Esophagus muscularis mucosa (tissue), 4 donors: ENCODE data around the gene NCLN. TPM values are rescaled to one million over a fixed set of nuclear protein-coding genes. Genes with fewer than 3 reads are reported as not detected.
A peak's percentile ranks its signal among the peaks of the same experiment; 100 is the strongest.

Experiments used
- DNase-seq: peaks from one replicate; pipeline ENCODE4 v3.0.0-alpha.2; 2017; ENCODE audit errors: extremely low spot score
- H3K27ac ChIP-seq, 4 donors: fragments of 200-600 bp; sonication (generic); replicated peaks in 1 of 4; 1 replicate in 3 of 4; 2 replicates in 1 of 4; pipeline ENCODE4 v1.5.1; 2016 to 2019; ENCODE audit warnings: mild to moderate bottlenecking in 1 of 4
- H3K27me3 ChIP-seq, 4 donors: fragments of 200-600 bp; sonication (generic); one replicate each; pipeline versions ENCODE4 v1.5.1 to v1.6.0; 2016 to 2019
- H3K36me3 ChIP-seq, 4 donors: fragments of 200-600 bp; sonication (generic); one replicate each; pipeline ENCODE4 v1.5.1; 2016 to 2019
- H3K4me1 ChIP-seq, 4 donors: fragments of 200-600 bp; sonication (generic); one replicate each; pipeline ENCODE4 v1.5.1; 2016 to 2019
- H3K4me3 ChIP-seq, 4 donors: fragments of 200-600 bp; sonication (generic); 1 replicate in 2 of 4; 2 replicates in 2 of 4; pipeline ENCODE4 v1.5.1; 2016 to 2019; ENCODE audit warnings: mild to moderate bottlenecking in 4 of 4, moderate library complexity in 1 of 4
- H3K9me3 ChIP-seq, 4 donors: fragments of 200-600 bp; sonication (generic); 1 replicate in 3 of 4; 2 replicates in 1 of 4; pipeline ENCODE4 v1.5.1; 2016 to 2019
- EP300 ChIP-seq: sonication (generic); formaldehyde crosslinking; IDR thresholded peaks from one replicate; pipeline ENCODE4 v1.6.1; 2017; ENCODE audit warnings: antibody characterized with exemption
- POLR2A ChIP-seq: fragments of 450-650 bp; IDR thresholded peaks from one replicate; pipeline ENCODE4 v1.6.1; 2017; ENCODE audit warnings: antibody characterized with exemption, moderate library complexity, mild to moderate bottlenecking, low read depth
- POLR2AphosphoS5 ChIP-seq, 2 donors: sonication (generic); formaldehyde crosslinking; IDR thresholded peaks; one replicate each; pipeline ENCODE4 v1.6.1; 2017; ENCODE audit warnings: antibody characterized with exemption in 2 of 2
- WGBS: methylation state at CpG from one replicate; pipeline ENCODE4 v1.1.5; 2018; 5-methylcytosine and 5-hydroxymethylcytosine counted together
- intact Hi-C: fragments of 100-400 bp; cut with DNase I; formaldehyde crosslinking; loops from one replicate; pipeline ENCODE4 v1.15.1; 2023
- total RNA-seq, 4 donors: library from RNA; depleted of rRNA; stranded (reverse); fragments of >200 nt; gene quantifications; one replicate each; pipeline versions ENCODE4 v1.1.0 to v1.2.1, GENCODE V29; 2016
- TF ChIP-seq, protein P1 (sequence below), 3 experiments: fragments of 200-600 bp in 2 of 3; fragments of 450-650 bp in 1 of 3; sonication (generic) in 2 of 3; IDR thresholded peaks; one replicate each; pipeline ENCODE4 v1.5.1; 2017 to 2019; ENCODE audit warnings: antibody characterized with exemption in 3 of 3, mild to moderate bottlenecking in 2 of 3, moderate library complexity in 1 of 3

The NCLN gene, protein sequence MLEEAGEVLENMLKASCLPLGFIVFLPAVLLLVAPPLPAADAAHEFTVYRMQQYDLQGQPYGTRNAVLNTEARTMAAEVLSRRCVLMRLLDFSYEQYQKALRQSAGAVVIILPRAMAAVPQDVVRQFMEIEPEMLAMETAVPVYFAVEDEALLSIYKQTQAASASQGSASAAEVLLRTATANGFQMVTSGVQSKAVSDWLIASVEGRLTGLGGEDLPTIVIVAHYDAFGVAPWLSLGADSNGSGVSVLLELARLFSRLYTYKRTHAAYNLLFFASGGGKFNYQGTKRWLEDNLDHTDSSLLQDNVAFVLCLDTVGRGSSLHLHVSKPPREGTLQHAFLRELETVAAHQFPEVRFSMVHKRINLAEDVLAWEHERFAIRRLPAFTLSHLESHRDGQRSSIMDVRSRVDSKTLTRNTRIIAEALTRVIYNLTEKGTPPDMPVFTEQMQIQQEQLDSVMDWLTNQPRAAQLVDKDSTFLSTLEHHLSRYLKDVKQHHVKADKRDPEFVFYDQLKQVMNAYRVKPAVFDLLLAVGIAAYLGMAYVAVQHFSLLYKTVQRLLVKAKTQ
- 10 to 100 TPM; 26.2 to 33.6 (median 29.7) TPM for total RNA-seq

DNA sequence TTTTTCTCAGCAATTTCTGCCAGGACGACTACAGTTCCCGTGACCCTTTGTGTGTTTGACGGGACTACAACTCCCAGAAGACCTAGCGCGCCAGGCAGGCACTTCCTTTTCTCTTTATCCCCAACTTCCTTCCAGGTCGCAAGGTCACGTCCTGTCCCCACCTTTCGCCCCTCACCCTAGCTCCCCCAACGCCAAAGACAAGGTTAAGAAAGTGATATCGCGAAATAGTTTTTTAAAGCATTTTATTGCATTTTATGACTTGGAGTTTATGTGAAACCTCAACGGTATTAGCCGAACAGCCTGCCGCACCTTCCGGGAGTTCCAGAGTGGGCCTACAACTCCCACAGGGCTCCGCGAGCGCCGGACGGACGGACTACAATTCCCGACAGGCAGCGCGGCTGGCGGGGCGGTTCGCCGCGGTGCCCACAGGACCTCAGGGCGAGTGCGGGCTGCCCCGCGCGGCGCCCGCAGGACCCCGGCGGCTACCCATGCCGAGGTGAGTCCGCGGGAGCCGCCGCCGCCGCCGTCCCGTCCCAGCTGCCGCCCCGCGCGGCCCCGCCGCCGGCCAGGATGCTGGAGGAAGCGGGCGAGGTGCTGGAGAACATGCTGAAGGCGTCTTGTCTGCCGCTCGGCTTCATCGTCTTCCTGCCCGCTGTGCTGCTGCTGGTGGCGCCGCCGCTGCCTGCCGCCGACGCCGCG, at the start of gene NCLN:
Gene NCLN, plus strand, starts transcription at position 470 of the 699 bp plus-strand sequence. Its CDS starts 101 bp downstream, at position 571.
- WGBS = under 1% methylated on average over 20 of the region's 69 CpGs
- peaks cover 16 to 51% (median 37%) of the 10 kb centered on the region in 4 donors for H3K4me1 ChIP-seq
- peak; percentile 99 for DNase-seq
- peaks cover 0 to 17% (median 11%) of the 10 kb centered on the region in 4 donors for H3K36me3 ChIP-seq
- peak within 1 kb of the TSS; percentile 73 to 85 (median 81) for H3K27ac ChIP-seq
- no peaks in the 10 kb centered on the region for H3K9me3 ChIP-seq
- no peaks in the 10 kb centered on the region for H3K27me3 ChIP-seq
- intact Hi-C loops = no loop called here
- peak; percentile 62 to 71 for TF ChIP-seq POLR2AphosphoS5 (IDR thresholded peaks at IDR 0.05)
- TF ChIP-seq, protein P1, sequence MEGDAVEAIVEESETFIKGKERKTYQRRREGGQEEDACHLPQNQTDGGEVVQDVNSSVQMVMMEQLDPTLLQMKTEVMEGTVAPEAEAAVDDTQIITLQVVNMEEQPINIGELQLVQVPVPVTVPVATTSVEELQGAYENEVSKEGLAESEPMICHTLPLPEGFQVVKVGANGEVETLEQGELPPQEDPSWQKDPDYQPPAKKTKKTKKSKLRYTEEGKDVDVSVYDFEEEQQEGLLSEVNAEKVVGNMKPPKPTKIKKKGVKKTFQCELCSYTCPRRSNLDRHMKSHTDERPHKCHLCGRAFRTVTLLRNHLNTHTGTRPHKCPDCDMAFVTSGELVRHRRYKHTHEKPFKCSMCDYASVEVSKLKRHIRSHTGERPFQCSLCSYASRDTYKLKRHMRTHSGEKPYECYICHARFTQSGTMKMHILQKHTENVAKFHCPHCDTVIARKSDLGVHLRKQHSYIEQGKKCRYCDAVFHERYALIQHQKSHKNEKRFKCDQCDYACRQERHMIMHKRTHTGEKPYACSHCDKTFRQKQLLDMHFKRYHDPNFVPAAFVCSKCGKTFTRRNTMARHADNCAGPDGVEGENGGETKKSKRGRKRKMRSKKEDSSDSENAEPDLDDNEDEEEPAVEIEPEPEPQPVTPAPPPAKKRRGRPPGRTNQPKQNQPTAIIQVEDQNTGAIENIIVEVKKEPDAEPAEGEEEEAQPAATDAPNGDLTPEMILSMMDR (IDR thresholded peaks at IDR 0.05) = no peak
- peak within 1 kb of the TSS; percentile 84 to 97 (median 95) for H3K4me3 ChIP-seq

DNA sequence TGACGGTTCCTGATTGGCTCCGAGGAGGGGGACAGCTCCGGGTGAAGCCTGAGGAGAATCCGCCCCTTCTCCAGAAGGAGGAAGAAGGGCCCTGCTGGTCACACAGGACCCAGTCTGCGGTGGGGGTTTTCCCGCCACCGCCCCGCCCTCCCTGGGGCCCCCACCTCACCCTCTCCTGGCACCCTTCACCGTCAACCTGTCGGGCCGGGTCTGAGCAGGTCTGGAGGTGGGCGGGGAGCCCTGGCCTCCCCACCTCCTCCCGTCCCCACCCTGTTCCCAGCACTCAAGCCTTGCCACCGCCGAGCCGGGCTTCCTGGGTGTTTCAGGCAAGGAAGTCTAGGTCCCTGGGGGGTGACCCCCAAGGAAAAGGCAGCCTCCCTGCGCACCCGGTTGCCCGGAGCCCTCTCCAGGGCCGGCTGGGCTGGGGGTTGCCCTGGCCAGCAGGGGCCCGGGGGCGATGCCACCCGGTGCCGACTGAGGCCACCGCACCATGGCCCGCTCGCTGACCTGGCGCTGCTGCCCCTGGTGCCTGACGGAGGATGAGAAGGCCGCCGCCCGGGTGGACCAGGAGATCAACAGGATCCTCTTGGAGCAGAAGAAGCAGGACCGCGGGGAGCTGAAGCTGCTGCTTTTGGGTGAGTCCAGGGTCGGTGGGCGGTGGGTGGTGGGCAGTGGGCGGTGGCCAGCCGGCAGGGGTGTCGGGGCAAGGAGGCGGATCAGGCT, 49.6 kb upstream of the NCLN start, which contains the start of gene GNA15:
Gene GNA15, plus strand, starts transcription at position 73 of the 723 bp plus-strand sequence. Its CDS starts 418 bp downstream, at position 491.
- intact Hi-C loops = no loop called here
- H3K4me3 ChIP-seq = peak within 1 kb of the TSS; percentile 22 to 55 (median 40)

DNA sequence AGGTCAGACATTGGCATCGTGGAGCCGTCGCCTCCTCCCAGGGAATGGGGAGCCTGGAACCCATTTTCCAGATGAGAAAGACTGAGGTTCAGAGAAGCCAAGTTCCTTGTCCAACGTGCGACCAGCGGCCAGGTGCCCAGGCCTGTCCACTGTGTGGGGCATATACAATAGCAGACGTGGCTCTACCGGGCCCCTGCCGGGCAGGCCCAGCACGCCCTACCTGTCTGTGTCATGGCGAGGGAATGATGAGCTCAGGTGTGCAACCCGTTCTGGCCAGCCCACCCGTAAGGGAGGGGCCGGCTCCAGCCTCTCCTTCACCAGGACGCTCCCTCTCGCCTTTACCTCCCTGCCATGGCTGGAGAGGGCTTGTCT, 49.1 kb upstream of the NCLN start:
- Histone ChIP-seq H3K36me3 (no peaks in the 10 kb centered on the region), H3K4me3 (peak overlapping the region; percentile 22 to 55 (median 40)), H3K27ac (peak overlapping the region in 3 of 4 donors; percentile 54 to 66 (median 65)), H3K9me3 (peaks cover 0 to 7% (median 0%) of the 10 kb centered on the region in 4 donors), H3K4me1 (peaks cover 7 to 13% (median 9%) of the 10 kb centered on the region in 4 donors), H3K27me3 (peaks cover 0 to 12% (median 0%) of the 10 kb centered on the region in 4 donors)
- intact Hi-C loops = no loop called here
- no peak for TF ChIP-seq POLR2AphosphoS5 (IDR thresholded peaks at IDR 0.05)
- no peak for TF ChIP-seq EP300
- 77% methylated on average over 16 of the region's 16 CpGs for WGBS
- DNase-seq = no peak

More for the DNA sequence above, 49.6 kb upstream of the NCLN start, which contains the start of gene GNA15:
- TF ChIP-seq POLR2AphosphoS5 (IDR thresholded peaks at IDR 0.05) = no peak
- no peak for TF ChIP-seq POLR2A
- TF ChIP-seq, protein P1 (IDR thresholded peaks at IDR 0.05) = no peak
- no peak for TF ChIP-seq EP300
- WGBS = 87% methylated on average over 10 of the region's 40 CpGs
- Histone ChIP-seq H3K9me3 (peaks cover 0 to 7% (median 0%) of the 10 kb centered on the region in 4 donors), H3K36me3 (no peaks in the 10 kb centered on the region), H3K27ac (peak within 1 kb of the TSS in 3 of 4 donors; percentile 54 to 66 (median 65)), H3K4me1 (peaks cover 2 to 8% (median 4%) of the 10 kb centered on the region in 4 donors), H3K27me3 (peaks cover 0 to 12% (median 0%) of the 10 kb centered on the region in 4 donors)
- DNase-seq = no peak

DNA sequence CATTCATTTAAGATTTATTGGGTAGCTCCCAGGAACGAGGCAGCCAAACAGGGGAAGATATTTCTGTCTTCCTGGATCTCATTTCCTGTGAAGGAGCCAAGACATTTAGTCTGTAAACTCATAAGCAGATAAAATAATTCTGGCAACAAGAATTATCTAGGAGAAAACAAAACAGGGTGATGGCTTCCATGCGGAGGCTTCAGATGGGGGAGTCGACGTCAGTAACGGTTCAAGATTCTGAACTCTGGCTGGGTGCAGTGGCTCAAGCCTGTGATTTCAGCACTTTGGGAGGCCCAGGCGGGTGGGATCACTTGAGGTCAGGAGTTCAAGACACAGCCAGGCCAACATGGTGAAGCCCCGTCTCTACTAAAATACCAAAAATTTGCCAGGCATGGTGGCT, 48.6 kb upstream of the NCLN start:
- peaks cover 0 to 7% (median 0%) of the 10 kb centered on the region in 4 donors for H3K9me3 ChIP-seq
- 33% methylated on average over 7 of the region's 7 CpGs for WGBS
- intact Hi-C loops = no loop called here
- no peaks in the 10 kb centered on the region for H3K36me3 ChIP-seq
- H3K27me3 ChIP-seq = peaks cover 0 to 12% (median 0%) of the 10 kb centered on the region in 4 donors
- H3K4me1 ChIP-seq = peaks cover 8 to 17% (median 13%) of the 10 kb centered on the region in 4 donors
- peak overlapping the region in 3 of 4 donors; percentile 22 to 55 (median 38) for H3K4me3 ChIP-seq
- TF ChIP-seq, protein P1 (IDR thresholded peaks at IDR 0.05) = no peak
- no peak for TF ChIP-seq EP300
- no peak for TF ChIP-seq POLR2A
- no peak for TF ChIP-seq POLR2AphosphoS5 (IDR thresholded peaks at IDR 0.05)
- DNase-seq = no peak
- peak overlapping the region in 1 of 4 donors; percentile 66 for H3K27ac ChIP-seq
